Spinal cord (tissue), 10 donors: ENCODE measurements around the gene CACNA1D. TPM values are rescaled to one million over a fixed set of nuclear protein-coding genes. Genes with fewer than 3 reads are reported as not detected.

Experiments
- DNase-seq, 6 donors: peaks; one replicate each; pipeline versions ENCODE4 v3.0.0 to v3.0.0-alpha.2; 2013 to 2015; ENCODE audit warnings: low spot score in 6 of 6, low read depth in 4 of 6
- H3K27ac ChIP-seq: one replicate; pipeline ENCODE4 v1.5.1; 2013; ENCODE audit warnings: low read depth, low read length, control low read depth
- H3K27me3 ChIP-seq: one replicate; pipeline ENCODE4 v1.6.1; 2013; ENCODE audit warnings: low read length; ENCODE audit not compliant: control insufficient read depth, insufficient read depth
- H3K36me3 ChIP-seq: one replicate; pipeline ENCODE4 v1.6.1; 2013; ENCODE audit warnings: low read length; ENCODE audit not compliant: control insufficient read depth, insufficient read depth
- H3K4me1 ChIP-seq: one replicate; pipeline ENCODE4 v1.6.1; 2013; ENCODE audit warnings: low read length; ENCODE audit not compliant: control insufficient read depth, insufficient read depth
- H3K4me3 ChIP-seq: one replicate; pipeline ENCODE4 v1.5.1; 2013; ENCODE audit warnings: low read depth, low read length, control low read depth
- H3K9me3 ChIP-seq: one replicate; pipeline ENCODE4 v1.6.1; 2013; ENCODE audit warnings: low read length; ENCODE audit not compliant: control insufficient read depth, insufficient read depth
- WGBS: methylation state at CpG from one replicate; pipeline ENCODE4 v1.1.5; 2013; ENCODE audit warnings: missing lambda C conversion rate; ENCODE audit not compliant: insufficient coverage; 5-methylcytosine and 5-hydroxymethylcytosine counted together
- polyA plus RNA-seq, 2 donors: library from polyadenylated mRNA; unstranded; fragments of 120-200 nt; gene quantifications; one replicate each; pipeline ENCODE4 v1.2.1, GENCODE V29; 2013; ENCODE audit not compliant: insufficient read length in 2 of 2
- total RNA-seq, 2 donors: library from RNA; depleted of rRNA in 1 of 2; stranded (reverse); fragments of 120-200 nt in 1 of 2; fragments of >200 nt in 1 of 2; gene quantifications; one replicate each; pipeline versions ENCODE4 v1.2.3 to v1.2.4, GENCODE V29; 2013 to 2014
- donor health status: healthy.

Gene CACNA1D
- total and polyA plus RNA-seq, 4 donors, result 14.1 to 37.5 (median 24.4) TPM

DNA sequence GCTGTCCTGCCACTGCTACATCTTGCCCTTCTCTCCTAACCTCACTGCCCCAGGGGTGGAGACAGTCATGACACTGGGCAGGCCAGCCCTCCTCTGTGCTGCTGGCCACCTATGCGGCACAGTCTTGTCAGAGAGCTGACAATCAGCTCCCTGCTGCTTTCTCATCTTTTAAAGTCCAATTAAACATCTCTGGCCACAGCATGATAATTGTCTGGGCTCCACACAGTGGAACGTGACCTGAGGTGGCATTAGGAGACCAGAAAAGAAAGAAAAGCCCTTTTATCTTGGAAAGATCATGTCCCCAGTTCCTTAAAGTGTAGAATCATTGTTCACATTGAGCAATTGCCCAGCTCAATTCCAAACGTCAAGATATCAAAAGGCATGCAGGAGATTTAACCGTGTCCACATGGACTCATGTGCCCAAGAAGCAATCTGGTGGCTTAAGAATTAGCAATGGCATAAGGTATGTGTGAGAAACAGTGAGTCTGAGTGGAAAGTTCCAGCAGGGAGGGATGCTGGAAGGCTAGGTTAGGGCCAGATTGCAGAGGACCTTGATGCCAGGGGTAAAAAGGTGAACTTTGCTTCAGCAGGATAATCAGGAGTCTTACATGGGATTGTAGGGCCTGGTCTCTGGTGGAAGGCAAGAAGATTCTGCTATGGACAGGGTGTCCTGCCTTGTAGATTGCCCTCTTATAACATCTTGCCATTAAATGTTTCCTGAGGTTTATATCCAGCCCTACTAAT, 15.3 kb upstream of the CACNA1D start:
- Histone ChIP-seq H3K36me3 (no peaks in the 10 kb centered on the region), H3K27ac (no peak overlapping the region), H3K9me3 (no peaks in the 10 kb centered on the region), H3K4me1 (peaks cover 8% of the 10 kb centered on the region), H3K4me3 (no peak overlapping the region), H3K27me3 (no peaks in the 10 kb centered on the region)
- 67% methylated on average over 3 of the region's 4 CpGs for WGBS
- DNase-seq, result no peak

DNA sequence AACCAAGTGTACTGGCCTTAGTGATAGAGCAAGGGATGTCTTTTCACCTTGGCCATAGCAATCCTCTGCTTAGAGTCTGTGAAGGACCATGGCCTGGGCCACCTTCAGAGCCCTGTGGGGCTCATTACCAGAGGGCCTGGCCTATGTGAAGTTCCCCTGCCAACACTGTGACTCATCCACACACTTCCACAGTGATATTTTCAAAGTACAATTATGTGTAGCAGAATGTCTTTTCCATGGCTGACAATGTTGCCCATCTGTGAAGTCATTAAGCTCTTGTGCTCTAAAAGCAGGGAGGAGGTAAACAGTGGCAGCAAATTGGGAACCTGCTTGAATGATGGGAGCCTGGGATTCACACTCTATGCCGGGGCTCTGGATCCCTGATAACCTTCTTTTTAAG, 12.2 kb upstream of the CACNA1D start:
- 92% methylated on average over 1 of the region's 1 CpG for WGBS
- Histone ChIP-seq H3K9me3 (no peaks in the 10 kb centered on the region), H3K36me3 (no peaks in the 10 kb centered on the region), H3K27me3 (no peaks in the 10 kb centered on the region), H3K4me3 (no peak overlapping the region), H3K4me1 (peaks cover 3% of the 10 kb centered on the region), H3K27ac (no peak overlapping the region)
- no peak for DNase-seq

DNA sequence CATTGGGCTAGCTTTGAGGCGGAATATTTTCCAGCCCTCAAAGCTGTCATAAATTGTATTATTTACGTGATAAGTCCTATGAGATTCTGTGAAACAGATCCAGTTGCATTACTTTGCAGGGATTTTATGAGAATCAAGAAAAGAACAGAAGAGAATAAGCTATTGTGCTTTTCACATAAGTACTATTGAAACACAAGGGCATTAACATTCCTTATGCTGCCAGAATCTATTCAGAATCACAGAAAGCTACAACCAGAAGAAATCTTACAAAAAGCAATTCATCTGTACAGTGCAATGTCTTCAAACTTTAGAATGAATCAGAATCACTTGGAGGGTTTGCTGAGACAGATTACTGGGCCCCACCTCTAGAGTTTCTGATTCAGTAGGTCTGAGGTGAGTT, 10.6 kb upstream of the CACNA1D start:
- Histone ChIP-seq H3K4me3 (no peak overlapping the region), H3K36me3 (no peaks in the 10 kb centered on the region), H3K27ac (peak overlapping the region; percentile 81), H3K27me3 (no peaks in the 10 kb centered on the region), H3K9me3 (no peaks in the 10 kb centered on the region), H3K4me1 (peaks cover 2% of the 10 kb centered on the region)
- no peak for DNase-seq
- WGBS, result no CpG with 5 or more reads among the region's 2 CpGs

DNA sequence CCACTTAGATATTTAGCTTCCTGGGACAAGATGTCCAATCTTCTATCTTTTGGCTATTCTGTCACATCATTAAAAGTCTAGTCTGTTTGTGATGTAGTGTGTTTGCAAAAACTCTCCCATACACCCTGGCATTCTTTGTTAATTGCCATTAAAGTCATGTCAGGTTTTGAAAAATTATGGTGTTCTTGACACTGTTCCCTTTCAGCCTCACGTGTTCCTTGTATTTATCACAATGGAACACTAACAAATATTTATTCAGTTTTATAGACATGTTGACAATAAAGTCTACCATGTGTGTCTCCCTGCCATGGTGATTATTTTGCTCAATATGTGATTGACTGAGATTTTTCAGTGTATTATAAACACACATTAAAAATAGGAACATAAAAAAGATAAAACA, 9.4 kb upstream of the CACNA1D start:
- no peak for DNase-seq
- Histone ChIP-seq H3K9me3 (no peaks in the 10 kb centered on the region), H3K27me3 (no peaks in the 10 kb centered on the region), H3K36me3 (no peaks in the 10 kb centered on the region), H3K4me1 (no peaks in the 10 kb centered on the region), H3K4me3 (no peak overlapping the region), H3K27ac (peak overlapping the region; percentile 69)
- WGBS, result no CpG with 5 or more reads among the region's 1 CpG

DNA sequence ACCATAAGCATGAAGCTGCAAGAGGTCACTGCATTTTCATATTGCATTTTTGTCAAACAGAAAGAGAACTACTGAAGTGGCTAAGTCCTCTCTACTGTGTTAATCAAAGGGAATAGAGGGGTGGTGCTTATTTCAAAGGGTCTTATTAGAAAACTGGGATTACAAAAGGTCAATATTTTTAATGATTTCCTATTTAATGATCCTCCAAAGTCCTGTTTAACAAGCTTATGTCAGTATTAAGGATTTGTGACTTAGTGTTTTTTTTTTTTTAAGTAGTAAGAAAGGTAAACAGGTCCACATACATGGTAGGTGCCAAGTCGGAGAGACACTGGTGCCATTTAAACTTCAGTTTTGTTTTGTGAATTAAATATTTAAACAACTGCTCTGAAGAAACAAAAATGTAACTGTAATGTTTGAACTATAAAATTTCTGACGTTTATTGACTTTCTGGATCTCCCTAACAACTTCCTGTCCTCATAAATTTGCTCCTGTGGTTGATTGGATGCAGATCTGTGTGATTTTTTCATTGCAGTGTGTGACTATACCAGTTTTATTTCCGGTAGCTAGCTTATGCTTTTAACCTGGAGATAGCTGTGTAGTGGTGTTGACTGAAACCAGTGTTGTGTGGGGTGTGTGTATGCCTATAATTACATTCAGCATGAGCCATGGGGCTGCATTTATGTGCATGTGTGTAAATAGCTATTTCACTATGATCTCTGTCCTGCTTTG, 8.6 kb upstream of the CACNA1D start:
- H3K9me3 ChIP-seq, result no peaks in the 10 kb centered on the region
- H3K4me1 ChIP-seq, result no peaks in the 10 kb centered on the region
- H3K27ac ChIP-seq, result no peak overlapping the region
- no peaks in the 10 kb centered on the region for H3K36me3 ChIP-seq
- H3K27me3 ChIP-seq, result no peaks in the 10 kb centered on the region
- no peak for DNase-seq
- WGBS, result 100% methylated on average over 1 of the region's 3 CpGs
- H3K4me3 ChIP-seq, result no peak overlapping the region

DNA sequence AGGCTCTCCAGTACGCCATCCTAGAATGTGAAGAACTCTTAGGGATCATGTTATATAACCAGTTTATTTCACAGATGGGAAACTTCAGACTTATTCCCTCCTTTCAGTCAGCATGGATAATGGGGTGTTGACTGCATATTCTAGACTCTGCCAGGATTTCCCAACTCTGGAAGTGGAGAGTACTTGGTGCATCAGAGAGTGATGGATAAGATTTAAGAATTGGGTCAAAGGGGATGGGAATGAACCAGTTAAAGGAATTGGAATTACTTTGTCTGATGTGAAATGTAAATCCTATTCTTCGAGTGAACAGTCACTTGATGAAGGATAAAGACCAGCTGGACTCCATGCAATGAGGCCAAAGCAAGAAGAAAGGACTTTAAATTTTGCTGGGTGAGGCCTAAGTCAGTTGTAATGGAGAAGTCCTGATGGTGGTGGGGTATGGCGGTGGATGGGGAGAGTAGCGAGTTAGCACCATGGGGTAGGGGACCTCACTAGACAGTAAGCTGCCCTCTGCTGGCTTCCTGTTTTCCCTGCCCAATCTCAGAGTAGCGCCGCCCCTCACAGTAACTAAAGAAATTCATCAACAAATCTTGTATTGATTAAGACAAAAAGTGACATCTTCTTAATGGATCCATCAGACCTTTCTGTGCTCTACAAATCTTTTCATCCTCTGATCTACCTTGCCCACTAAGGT, 7.3 kb upstream of the CACNA1D start:
- Histone ChIP-seq H3K9me3 (no peaks in the 10 kb centered on the region), H3K4me1 (no peaks in the 10 kb centered on the region), H3K4me3 (no peak overlapping the region), H3K27me3 (no peaks in the 10 kb centered on the region), H3K36me3 (no peaks in the 10 kb centered on the region), H3K27ac (no peak overlapping the region)
- no peak for DNase-seq
- WGBS, result 78% methylated on average over 1 of the region's 6 CpGs

DNA sequence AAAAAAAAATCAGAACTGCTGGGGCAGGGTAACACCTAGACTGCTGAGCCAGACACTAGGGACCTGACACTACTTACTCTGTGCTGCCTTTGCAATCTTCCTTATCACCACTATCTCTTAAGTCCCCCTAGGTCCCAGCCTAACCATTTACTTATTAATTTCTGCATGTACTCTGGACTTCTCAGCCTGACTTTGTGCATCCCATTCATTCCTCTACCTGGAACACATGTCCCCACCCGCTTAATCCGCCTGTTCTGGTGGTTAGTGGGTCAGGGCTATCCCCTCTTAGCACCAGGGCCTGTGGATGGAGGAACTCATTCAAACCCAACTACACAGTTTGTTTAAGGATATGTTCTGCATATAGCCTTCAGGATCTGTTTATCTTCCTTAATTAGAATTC, 5.0 kb upstream of the CACNA1D start:
- no CpG with 5 or more reads among the region's 2 CpGs for WGBS
- H3K36me3 ChIP-seq, result no peaks in the 10 kb centered on the region
- no peak overlapping the region for H3K4me3 ChIP-seq
- peaks cover 6% of the 10 kb centered on the region for H3K4me1 ChIP-seq
- no peak overlapping the region for H3K27ac ChIP-seq
- H3K27me3 ChIP-seq, result no peaks in the 10 kb centered on the region
- H3K9me3 ChIP-seq, result no peaks in the 10 kb centered on the region
- DNase-seq, result no peak

DNA sequence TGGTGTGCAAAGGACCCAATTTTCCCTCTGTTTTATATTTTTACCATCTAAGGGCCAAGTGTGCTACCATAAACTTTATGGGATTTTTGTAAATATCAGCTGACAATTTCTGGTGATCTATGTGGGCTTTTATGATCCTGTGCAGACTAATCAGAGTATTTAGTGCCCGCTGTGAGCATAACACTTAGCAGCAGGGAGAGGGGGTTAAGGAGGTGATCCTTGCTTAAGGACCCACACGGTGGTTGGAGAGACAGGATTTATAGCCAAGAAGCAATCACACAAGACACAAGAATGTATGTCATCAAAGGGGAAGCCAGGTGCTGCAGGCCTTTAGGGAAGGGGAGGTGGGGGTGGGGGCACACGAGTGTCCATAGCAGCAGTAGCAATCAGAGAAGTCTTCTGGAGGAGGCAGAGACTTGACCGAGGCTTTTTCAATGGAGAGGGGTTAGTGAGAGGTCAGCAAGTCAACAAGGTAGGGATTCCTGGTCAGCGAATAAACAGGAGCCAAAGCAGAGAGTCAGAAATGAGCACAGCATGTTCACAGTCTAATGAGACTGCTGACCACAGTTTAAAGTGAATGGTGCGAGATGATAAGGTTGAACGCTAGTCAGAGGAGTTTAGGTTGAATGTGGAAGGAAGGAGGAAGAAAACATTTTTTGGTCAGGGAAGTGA, 4.5 kb upstream of the CACNA1D start:
- 29% methylated on average over 5 of the region's 7 CpGs for WGBS
- H3K36me3 ChIP-seq, result no peaks in the 10 kb centered on the region
- H3K4me1 ChIP-seq, result peaks cover 6% of the 10 kb centered on the region
- no peak overlapping the region for H3K4me3 ChIP-seq
- no peak overlapping the region for H3K27ac ChIP-seq
- no peaks in the 10 kb centered on the region for H3K9me3 ChIP-seq
- no peak for DNase-seq
- no peaks in the 10 kb centered on the region for H3K27me3 ChIP-seq

DNA sequence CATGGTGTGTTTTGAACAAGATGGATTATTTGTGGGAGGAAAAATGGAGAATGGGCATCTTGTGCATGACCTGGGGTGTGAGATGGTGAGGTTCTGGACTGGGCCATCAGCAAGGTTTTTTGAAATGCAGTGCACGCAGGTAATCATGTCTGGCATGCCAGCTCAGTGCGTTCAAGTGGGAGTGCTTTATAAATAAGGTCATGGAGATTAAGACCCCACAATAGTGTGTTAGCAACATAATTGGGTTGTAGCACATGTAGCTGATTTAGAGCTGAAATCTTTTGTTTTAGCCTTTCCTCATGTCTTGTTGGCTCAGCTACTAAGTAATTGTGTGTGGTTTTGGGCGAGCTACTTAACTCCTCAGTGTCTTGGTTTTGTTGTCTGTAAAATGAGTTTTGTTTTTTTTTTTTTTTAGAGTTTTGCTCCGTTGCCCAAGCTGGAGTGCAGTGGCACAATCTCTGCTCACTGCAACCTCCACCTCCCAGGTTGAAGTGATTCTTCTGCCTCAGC, 3.9 kb upstream of the CACNA1D start:
- H3K27me3 ChIP-seq, result peaks cover 3% of the 10 kb centered on the region
- no peak for DNase-seq
- no peaks in the 10 kb centered on the region for H3K36me3 ChIP-seq
- H3K9me3 ChIP-seq, result no peaks in the 10 kb centered on the region
- no peak overlapping the region for H3K27ac ChIP-seq
- H3K4me1 ChIP-seq, result peaks cover 12% of the 10 kb centered on the region
- no peak overlapping the region for H3K4me3 ChIP-seq
- 39% methylated on average over 2 of the region's 4 CpGs for WGBS
